ENCODE data around the gene TMEM125.

The TMEM125 gene

DNA sequence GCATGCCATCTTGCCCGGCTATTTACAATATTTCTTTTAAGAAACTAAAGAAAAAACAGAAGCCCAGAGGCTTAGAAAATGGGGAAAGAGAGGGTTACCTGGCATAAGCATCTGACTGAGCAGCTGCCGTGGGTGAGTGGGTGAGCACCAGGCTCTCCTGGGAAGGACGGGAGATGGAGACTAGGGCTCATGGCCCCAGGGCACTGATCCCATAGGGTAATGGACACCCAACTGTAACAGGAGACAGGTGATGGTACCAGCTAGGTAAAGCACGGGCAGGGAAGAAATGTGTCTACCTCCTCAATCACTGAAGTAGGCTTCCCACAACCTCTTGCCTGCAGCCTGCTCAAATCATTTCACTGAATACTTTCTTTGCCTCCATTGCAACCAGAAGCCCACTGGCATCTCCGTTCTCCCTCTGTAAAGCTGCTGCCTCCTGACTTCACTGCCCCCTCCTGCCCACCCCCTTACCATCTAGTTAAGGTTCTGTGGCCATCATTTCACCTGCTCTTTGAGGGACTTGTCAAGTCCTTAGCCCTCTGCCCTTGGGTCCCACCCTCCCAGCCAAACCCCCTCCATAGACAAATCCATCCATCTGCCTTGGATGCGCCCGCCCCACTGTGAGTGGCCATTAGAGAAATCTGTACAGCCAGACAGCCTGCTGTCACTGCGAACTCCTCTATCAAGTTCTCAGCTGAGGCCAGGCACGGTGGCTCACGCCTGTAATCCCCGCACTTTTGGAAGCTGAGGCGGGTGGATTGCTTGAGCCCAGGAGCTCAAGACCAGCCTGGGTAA is 6.2 kb downstream of the TMEM125 start:
- no peak for DNase-seq

DNA sequence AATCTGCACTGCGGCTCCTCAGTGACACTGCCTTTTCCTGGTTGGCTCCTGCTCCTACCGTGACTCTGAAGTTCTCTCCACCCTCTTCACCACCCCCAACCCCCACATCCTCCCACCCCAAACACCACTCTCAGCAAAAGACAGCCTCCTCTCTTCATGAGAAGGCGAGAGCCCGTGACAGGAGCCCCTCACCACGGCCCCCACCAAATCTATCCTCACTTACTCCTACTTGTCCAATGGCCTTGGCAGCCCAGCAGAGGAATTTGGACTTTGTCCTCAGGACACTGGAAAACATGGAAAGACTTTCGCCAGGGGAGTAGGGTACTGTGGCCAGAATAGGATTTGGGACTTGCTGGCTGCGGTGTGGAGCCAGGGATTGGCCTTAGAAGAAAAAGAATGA is 6.9 kb downstream of the TMEM125 start:
- DNase-seq = no peak

DNA sequence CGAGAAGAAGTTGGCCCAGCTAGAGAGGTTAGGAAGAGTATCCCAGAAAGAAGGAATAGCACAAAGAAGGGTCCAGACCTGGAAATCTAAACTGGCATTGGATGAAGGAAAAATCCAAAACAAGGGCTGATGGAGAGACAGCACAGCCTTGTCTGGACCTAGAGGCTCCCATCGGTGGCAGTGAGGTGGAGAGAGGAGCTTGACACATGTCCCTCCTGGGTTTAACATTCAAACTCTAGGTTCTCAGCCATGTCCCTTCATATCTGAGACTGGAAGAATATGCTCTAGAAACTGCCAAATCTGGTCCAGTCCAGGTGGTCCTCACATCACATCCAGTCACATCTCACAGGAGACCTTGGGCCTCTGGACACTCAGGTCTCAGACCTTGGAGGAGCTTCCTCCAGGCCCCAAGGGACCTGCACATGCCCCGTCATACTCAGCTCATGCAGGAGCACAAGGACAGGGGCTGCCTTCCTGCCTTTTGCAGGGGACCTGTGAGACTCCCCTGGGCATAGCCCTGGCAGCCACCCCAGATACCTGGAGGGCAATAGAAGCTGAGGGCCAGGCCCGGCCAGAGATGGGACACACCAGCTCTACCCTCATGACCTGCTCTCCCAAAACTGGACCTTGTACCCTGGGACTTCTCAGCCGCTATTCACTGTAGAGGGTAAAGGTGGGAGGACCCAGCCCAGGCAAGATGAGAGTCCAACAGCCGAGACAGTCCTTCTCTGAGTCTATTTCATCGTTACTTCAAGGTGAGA is 7.5 kb downstream of the TMEM125 start:
- no peak for DNase-seq

DNA sequence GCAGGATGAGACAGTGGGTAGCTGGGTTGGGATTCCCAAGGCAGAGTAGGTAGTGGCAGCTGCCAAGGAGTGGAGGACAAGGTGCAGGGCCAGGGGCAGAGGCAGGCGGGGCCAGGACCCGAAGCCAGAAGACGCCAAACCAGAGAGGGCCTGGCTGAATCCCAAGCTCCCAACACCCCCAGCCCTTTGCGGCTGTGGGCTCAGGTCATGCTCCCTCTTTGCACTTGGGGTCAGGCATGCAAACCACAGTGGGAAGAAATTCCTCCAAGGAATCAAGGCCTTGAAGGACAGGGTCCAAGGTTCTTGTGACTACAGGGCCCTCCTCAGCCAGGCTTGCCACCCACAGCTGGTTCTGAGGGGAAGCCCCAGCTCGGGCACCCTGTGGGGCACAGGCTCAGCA is 9.4 kb downstream of the TMEM125 start:
- no peak for DNase-seq

DNA sequence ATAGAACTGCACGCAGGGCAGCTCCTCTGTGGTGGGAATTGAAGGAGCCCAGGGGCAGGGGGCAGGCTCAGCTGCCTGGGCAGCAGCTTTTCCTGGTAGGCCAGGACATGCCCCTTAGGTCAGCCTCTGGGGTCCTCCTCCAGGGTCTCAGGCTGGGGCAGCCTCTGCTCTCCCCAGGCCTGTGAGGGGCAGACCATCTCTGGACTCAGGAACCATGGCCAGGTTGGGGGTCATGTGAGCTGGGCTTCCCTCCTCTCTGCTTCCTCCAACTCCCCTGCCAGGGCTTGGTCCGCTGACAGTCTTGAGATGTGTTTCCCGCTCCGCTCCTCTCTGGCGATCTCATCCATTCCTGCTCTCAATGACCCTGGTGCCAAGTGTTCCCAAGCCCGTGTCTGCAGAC is 9.9 kb downstream of the TMEM125 start:
- no peak for DNase-seq

DNA sequence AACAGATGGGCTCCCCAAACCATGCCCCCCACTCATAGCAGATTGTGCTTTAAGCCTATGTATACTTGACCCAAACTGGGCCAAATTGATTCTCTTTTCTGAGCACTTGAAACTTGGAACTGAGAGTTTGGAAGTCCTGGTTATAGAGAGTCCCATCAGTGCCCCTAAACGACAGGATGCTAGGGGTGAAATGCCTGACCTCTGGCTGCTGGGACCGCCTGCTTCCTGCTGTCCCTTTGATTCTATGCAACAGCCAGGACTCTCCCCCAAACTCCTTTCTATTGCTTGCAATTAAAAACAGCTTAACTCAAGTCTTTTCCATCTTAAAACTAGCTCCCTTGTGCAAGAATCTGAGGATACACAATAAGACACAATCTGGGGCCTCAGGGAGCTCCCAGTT is 10.9 kb downstream of the TMEM125 start:
- DNase-seq = no peak

DNA sequence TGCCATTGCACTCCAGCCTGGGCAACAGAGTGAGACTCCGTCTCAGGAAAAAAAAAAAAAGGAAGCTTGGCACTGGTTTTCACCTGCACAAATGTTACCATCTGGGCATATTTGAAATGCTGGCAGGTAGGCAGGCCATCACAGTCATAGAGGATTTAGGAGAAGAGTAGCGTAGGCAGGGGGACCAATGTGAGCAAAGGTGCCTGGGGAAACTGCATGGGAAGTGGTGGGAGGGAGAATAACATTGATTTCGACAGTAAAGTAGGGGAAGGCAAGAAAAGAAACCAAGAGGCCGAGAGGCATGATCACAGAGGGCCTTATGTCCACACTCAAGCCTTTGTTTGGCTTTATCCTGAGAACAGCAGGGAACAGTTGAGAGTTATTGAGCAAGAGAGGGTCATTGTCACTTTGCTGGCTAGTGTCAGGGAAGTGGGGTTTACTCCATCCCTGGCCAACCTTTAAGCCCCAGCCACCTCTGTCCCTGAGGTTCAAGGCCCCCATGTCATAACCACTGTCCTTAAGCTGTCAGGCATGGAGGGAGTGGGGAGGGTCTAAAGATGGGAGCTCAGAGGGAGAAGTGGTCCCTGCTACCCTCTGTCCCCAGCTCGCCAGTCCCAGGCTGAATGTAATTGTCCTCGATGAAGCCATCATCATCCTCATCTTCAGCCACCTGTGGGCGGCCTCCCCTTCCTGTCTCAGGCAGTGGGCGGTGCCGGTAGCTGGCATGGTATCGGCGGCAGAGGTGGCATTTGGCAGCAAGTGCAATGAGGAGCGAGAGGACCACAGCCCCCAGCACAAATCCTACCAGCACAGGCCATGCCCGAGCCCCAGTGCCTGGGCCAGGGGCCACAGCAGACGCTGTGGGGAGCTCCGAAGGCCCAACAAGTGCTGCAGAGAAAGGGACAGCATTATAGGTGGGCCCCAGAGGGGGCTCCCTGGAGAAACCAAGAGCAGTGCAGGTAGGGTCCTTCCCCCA is 12.7 kb downstream of the TMEM125 start:
- DNase-seq = no peak

DNA sequence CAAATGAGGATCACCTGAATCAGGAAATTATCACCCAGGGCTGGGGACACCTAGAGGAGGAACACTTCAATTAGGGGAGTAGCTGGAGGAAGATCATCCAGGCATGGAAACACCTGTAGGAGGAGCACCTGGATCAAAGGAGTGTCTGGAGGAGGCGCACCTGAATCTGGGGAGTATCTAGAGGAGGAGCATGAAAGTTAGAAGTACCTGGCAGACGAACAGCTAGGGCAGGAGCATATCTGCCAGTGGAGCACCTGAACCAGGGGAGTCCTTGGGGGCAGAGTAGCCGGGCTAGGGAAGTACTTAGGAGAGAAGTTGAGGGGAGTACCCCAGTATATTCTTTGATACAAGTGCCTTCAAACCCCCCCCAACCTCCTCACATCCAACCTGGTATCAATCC is 14.3 kb downstream of the TMEM125 start:
- DNase-seq = no peak

DNA sequence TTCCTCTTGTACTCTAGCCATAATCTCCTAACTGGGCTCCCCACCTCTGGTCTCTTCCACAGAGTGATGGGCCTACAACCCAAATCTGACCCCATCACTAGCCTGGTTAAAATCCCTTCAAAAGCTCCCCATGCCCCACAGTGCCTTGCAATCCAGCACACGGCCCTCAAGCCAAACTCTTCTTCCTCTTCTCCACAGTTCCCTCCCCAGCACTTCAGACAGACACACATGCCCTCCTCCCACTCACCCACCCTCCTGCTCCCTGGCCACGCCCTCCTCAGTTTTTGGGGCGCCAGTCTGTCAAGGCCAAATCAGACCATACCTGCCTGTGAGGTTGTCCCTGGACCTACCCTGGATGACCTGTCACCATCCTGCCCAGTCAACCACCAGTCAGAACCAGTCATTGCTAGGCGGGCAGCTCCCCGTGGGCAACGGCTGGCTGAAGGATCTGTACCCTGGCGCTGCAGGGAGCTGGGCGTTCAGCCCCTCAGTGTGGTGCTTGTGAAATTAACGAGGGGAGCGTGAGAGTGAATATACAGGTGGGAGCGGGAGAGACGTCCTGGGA is 14.8 kb downstream of the TMEM125 start:
- no peak for DNase-seq

DNA sequence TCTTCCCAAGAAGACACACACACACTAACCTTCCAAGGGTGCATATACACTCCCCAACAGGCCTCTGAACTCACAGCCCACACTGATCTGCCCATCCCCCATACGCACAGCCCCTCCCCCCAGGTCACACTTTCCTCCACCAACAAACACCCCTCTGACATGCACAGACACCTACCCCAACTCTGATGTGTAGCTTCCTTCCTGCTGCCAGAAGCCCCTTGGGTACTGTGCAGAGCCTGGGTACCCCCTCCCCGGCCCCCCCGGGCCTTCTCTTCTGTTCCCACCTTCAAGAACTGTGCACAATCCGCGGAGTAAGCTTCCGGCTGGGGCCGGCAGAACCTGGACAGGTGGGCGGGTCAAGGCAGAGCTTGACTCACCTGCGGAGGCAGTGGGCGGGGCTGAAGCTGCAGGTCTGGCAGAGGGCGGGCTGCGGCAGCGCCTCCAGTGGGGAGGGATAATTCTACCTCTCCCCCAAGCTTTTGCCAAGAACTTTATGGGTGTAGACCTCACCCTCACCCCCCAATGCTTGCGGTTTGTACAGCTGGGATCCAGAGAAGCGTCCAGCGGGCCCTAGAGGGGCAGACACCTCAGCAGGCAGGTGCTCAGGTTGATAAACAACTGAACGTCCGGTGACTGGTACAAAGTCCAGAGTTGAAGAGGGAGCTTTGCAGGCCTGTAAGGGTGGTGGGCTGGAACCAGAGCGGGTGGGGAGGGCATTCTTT is 15.6 kb downstream of the TMEM125 start, which contains the start of gene C1orf210:
Gene C1orf210 (minus strand): TSS at position 313 of the 722 bp plus-strand sequence. CDS start 2,311 bp downstream, outside the sequence.
- DNase-seq = no peak

DNA sequence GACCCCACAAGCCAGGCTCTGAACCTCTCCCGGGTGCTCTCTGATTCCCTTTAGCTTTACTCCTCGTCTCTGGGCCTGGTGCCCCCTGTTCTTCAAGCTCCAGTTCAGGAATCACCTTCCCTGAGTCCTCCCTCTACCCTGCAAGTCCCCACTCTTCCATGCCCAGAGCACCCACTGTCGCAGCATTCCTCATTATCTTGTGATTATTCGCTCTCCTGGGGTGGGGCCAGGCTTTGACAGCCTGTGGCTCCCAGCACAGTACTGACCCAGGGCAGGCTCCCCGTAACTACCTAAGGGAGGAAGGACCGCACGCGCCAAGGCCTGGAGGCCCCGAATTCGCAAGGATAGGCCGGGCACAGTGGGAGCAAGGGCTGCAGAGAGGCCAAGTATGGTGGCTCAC is 16.3 kb downstream of the TMEM125 start:
- no peak for DNase-seq

DNA sequence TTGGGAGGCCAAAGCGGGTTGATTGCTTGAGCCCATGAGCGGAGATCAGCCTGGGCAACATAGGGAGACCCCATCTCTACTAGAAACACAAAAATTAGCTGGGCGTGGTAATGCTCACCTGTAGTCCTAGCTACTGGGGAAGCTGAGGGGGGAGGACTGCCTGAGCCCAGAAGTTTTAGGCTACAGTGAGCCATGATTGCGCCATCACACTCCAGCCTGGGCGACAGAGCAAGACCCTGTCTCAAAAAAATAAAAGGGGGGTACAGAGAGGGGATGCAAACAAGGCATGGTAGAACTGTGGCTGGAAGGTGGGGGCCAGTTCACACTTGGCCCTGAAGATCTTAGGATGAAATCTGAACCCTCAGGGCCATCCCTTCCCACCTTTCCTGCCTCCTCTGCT is 16.8 kb downstream of the TMEM125 start:
- DNase-seq = no peak

DNA sequence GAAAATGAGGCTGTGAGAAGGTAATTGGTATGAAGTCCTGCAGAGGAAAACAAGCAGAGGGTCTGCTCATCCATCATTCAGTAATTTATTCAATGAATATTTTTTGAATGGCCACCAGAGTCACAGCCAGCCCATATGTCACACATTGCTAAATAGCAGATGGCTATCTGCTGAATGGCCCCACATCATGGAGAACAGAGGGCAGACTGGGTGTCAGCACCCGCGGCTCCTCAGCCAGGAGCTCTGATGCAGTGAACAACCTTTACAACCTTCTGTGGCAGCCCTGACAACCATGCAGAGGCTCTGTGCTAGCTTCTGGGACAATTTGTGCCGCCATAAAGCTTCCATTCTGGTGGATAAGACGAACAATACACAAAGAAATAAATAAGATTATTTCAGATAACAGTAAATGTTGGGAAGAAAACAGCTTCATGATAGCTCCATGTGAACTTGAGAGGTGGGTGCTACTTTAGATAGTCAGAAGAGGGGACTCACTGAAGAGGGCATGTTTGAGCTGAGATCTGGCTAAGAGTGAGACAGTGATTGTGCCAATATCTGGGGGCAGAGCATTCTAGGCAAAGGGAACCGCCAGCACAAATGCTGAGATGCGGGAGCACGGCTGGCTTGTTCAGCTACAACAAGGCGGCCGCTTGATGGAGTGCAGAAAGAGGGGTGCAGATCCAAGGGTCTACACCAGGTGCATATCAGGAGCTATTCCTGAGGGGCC is 18.4 kb downstream of the TMEM125 start:
- DNase-seq = no peak

DNA sequence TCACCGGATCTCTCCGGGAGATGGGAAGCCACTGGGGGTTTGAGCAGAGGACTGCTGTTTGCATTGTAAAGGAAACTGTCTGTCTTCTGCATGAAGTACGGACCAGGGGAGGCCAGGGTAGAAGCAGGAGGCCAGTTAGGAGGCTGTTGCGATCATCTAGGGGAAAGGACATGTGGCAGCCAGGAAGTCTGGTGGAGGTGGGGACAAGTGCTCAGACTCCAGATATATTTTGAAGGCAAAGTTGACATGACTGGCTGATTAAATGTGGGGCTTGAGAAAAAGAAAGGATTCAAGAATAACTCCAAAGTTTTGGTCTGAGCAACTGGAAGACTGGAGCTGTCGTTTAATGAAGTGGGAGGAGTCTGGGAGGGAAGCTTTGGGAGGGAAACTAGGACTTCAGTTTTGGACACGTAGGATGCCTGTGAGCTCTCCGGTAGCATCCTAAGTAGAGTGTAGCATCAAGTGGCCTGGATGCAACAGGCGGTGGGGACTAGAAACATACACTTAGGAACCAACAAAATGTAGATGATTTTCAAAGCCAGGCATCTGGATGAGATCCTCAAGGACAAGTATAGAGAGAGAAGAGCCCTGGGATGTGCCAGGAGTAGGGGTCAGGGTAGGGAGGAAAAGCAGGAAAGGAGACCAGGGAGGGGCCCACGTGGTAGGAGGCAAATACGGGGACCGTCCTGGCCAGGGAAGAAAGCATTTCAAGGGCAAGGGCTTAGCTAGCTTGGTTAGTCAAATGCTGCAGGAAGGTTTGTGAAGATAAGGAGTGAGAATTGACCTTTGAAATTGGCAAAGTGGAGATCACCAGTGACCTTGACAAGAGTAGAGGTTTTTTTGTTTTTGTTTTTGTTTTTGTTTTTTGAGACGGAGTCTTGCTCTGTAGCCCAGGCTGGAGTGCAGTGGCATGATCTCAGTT is 19.3 kb downstream of the TMEM125 start:
- no peak for DNase-seq

DNA sequence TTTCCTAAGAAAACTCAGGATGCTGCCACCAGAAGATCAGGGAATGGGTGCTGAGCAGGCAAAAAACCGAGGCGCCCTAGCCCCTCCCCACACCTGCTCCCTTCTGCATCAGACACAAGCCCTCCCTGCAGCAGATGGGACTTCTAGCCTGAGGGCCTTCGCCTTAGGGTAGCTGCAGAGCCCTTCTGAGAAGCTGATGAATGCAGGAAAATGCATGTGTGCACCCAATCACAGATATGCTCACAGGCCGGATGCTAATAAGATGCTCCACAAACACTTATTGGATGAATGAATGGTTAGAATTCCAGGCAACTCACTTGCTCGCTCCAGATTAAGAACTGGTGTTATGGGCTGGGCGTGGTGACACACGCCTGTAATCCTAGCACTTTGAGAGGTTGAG is 22.4 kb downstream of the TMEM125 start:
- DNase-seq = no peak

DNA sequence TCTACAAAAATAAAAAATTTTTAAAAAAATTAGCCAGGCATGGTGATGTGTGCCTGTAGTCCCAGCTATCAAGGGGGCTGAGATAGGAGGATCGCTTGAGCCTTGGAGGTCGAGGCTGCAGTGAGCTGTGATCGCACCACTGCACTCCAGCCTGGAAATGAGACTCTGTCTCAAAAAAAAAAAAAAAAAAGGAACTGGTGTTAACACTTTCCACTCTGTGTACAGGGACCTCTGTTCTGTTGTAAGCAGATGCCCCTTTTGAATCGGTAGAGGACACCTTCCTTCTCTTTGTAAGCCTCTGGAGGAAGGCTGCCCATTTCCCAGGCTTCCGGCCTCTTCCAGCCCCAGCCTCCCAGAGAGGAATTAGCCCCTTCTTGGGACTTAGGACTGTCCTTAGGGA is 22.9 kb downstream of the TMEM125 start:
- no peak for DNase-seq

DNA sequence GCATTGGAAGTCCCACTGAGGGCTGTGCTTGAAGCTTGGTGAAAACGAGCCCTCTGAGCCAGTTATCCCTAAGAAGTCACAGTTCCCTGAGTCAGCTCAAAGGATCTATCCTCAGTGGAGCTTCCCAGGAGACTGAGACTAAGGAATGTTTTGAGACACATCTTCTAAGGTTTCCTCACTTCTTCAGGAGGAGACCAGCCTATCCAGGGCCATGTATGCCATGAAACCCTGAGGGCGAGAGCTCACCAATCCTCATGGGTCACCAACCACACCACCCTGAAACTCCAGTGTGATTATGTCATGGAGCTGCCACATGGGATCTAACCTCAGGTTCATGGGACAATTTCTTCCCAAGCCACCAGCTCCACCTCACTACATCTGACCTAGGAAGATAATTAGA is 23.4 kb downstream of the TMEM125 start:
- DNase-seq = no peak

DNA sequence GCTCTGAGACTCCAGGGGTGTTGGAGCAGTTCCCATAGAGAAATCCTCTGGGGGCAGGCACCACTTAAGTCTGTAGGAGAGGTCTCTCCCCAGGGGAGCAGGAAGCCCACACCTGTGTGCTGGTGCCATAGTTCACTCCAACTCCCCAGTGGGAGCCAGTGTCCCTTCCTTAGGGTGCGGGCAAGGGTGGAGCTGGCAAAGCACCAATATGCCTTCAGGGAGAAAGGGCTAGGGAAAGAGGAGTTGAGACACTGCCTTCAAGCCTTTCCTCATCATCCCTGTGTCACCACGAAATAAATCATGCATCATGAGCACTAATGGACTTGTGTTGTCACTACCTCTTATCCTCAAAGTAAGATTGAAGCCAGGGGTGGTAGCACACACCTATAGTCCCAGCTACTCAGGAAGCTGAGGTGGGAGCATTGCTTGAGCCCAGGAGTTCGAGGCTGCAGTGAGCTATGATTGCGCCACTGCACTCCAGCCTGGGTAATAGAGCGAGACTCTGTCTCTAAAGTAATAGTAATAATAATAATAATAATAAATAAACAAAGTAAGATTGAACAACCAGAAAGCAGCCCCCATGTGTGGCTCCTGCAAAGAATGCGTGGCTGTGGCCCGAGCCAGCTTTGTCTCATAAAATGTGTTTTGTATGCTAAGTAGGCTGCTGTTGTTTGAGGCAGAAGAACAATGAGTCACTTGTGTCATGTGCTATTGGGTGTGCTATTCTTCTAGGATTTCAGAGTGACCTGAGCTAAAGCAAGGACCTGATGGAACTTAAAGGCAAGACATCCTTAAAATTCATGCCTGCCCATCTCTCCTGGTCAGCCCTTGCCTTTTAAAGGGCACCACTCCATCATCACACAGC is 24.3 kb downstream of the TMEM125 start:
- no peak for DNase-seq

DNA sequence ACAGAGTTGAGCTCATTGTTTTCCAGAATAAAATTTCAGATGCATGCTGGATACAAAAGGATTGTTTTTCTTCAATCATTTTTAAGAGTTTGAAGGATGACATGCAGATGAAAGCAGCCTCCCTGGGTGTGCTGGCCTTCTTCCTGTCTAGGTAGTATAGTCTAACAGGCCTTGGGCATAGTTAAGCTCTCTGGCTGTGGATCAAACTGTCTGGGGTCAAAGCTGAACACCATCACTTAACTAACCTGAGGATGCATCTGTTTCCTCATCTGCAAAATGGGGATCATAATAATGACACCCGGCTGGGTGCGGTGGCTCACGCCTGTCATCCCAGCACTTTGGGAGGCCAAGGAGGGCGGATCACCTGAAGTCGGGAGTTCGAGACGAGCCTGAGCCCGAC is 25.0 kb downstream of the TMEM125 start:
- DNase-seq = no peak

Measured in activated CD4-positive, CD25-positive, alpha-beta regulatory T cell treated with anti-CD3 and anti-CD28 coated beads, Interleukin-2, amount 50 U/mL, for 72 hours (primary cell).